HG03097 (cell line): ENCODE measurements around the gene METTL24.

ENCODE experiments used
- ATAC-seq: cut with Tn5 transposase; IDR thresholded peaks from one replicate; pipeline ENCODE4 v1.9.1; 2021; ENCODE audit not compliant: unreplicated experiment, low FRiP score

The METTL24 gene

GRCh38 chr6:110357664-110358552 is at the start of gene METTL24:
METTL24 (minus strand) TSS chr6:110358349; CDS start chr6:110358272, 77 bp downstream.
- ATAC-seq = no peak

- no peak for ATAC-seq
Measured at GRCh38 chr6:110404607-110405006, 46.5 kb upstream of the METTL24 start.

- no peak for ATAC-seq
Measured at GRCh38 chr6:110401585-110402176, 43.5 kb upstream of the METTL24 start.

GRCh38 chr6:110400208-110400607 is 42.1 kb upstream of the METTL24 start:
- no peak for ATAC-seq

GRCh38 chr6:110399219-110400071 is 41.3 kb upstream of the METTL24 start:
- no peak for ATAC-seq

GRCh38 chr6:110398778-110399177 is 40.6 kb upstream of the METTL24 start:
- ATAC-seq = no peak

- no peak for ATAC-seq
Measured at GRCh38 chr6:110395221-110395620, 37.1 kb upstream of the METTL24 start.

- ATAC-seq = no peak
Measured at GRCh38 chr6:110394409-110394808, 36.3 kb upstream of the METTL24 start.

- no peak for ATAC-seq
Measured at GRCh38 chr6:110392727-110393126, 34.6 kb upstream of the METTL24 start.

GRCh38 chr6:110390404-110390803 is 32.3 kb upstream of the METTL24 start:
- ATAC-seq = no peak

GRCh38 chr6:110389689-110390382 is 31.7 kb upstream of the METTL24 start:
- no peak for ATAC-seq

- ATAC-seq = no peak
Measured at GRCh38 chr6:110387986-110388385, 29.8 kb upstream of the METTL24 start.

GRCh38 chr6:110385458-110385863 is 27.3 kb upstream of the METTL24 start:
- no peak for ATAC-seq

- no peak for ATAC-seq
Measured at GRCh38 chr6:110378552-110378951, 20.4 kb upstream of the METTL24 start.

- no peak for ATAC-seq
Measured at GRCh38 chr6:110369066-110369465, 10.9 kb upstream of the METTL24 start.

- no peak for ATAC-seq
Measured at GRCh38 chr6:110368284-110368683, 10.1 kb upstream of the METTL24 start.

GRCh38 chr6:110367825-110368224 is 9.7 kb upstream of the METTL24 start:
- ATAC-seq = no peak

GRCh38 chr6:110366975-110367374 is 8.8 kb upstream of the METTL24 start:
- no peak for ATAC-seq

- ATAC-seq = no peak
Measured at GRCh38 chr6:110366256-110366655, 8.1 kb upstream of the METTL24 start.

- ATAC-seq = no peak
Measured at GRCh38 chr6:110364364-110365105, 6.4 kb upstream of the METTL24 start.
